Prostate gland (tissue), 2 donors: ENCODE data around the gene SLC34A1.

ENCODE experiments used
- POLR2A ChIP-seq: fragments of 450-650 bp; IDR thresholded peaks from one replicate; pipeline ENCODE4 v1.6.1; 2016; ENCODE audit warnings: antibody characterized with exemption, mild to moderate bottlenecking
- POLR2AphosphoS5 ChIP-seq: sonication (generic); formaldehyde crosslinking; IDR thresholded peaks from one replicate; pipeline ENCODE4 v1.6.1; 2017; ENCODE audit warnings: antibody characterized with exemption
- TF ChIP-seq, protein P1 (sequence below), 4 experiments: fragments of 200-600 bp in 2 of 4; fragments of 450-650 bp in 2 of 4; sonication (generic) in 2 of 4; IDR thresholded peaks; 1 replicate in 3 of 4; 2 replicates in 1 of 4; pipeline ENCODE4 v1.5.1; 2016 to 2019; ENCODE audit warnings: antibody characterized with exemption in 4 of 4, mild to moderate bottlenecking in 2 of 4, moderate library complexity in 2 of 4

- TF ChIP-seq, protein P1, sequence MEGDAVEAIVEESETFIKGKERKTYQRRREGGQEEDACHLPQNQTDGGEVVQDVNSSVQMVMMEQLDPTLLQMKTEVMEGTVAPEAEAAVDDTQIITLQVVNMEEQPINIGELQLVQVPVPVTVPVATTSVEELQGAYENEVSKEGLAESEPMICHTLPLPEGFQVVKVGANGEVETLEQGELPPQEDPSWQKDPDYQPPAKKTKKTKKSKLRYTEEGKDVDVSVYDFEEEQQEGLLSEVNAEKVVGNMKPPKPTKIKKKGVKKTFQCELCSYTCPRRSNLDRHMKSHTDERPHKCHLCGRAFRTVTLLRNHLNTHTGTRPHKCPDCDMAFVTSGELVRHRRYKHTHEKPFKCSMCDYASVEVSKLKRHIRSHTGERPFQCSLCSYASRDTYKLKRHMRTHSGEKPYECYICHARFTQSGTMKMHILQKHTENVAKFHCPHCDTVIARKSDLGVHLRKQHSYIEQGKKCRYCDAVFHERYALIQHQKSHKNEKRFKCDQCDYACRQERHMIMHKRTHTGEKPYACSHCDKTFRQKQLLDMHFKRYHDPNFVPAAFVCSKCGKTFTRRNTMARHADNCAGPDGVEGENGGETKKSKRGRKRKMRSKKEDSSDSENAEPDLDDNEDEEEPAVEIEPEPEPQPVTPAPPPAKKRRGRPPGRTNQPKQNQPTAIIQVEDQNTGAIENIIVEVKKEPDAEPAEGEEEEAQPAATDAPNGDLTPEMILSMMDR (IDR thresholded peaks at IDR 0.05), result no peak
- TF ChIP-seq POLR2AphosphoS5 (no peak), POLR2A (no peak)
Measured at GRCh38 chr5:177357146-177357458, 27.1 kb upstream of the SLC34A1 start.
